MM.1S (cell line): ENCODE data around the gene IDI2.

Experiments used
- EZH2 ChIP-seq: fragments of 300-600 bp; sonication (generic); optimal IDR thresholded peaks from 2 replicates; pipeline ENCODE3; 2017; ENCODE audit warnings: low read depth, mild to moderate bottlenecking, antibody characterized with exemption, low read length, mixed read lengths
- EZH2phosphoT487 ChIP-seq: fragments of 300-600 bp; sonication (generic); IDR thresholded peaks from 2 replicates; pipeline ENCODE4 v1.6.1; 2018; ENCODE audit warnings: antibody characterized with exemption, low read length
- TF ChIP-seq, protein P1 (sequence below): fragments of 300-600 bp; sonication (generic); IDR thresholded peaks from 2 replicates; pipeline ENCODE4 v1.5.1; 2016; ENCODE audit warnings: antibody characterized with exemption, low read length, mixed read lengths

DNA sequence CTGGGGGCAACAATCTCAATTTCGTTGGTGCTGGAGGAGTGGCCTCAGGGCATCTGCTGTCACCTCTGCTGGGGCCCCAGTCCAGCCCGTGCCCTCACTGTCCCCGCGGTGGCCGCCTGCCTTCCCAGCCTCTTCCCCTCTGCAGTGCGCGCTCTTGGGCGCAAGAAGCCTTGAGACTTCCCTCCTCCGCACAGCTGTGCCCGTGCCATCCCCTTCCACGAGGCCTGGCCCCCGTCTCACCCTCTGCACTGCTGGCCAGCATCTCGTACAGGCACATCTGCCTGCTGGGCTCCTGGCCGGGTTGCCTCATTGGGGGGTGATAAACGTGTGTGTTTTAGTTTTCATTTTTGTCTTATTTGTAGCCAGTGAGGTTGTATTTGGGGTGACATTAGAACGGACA lies 14.0 kb downstream of the IDI2 start:
- TF ChIP-seq, protein P1, sequence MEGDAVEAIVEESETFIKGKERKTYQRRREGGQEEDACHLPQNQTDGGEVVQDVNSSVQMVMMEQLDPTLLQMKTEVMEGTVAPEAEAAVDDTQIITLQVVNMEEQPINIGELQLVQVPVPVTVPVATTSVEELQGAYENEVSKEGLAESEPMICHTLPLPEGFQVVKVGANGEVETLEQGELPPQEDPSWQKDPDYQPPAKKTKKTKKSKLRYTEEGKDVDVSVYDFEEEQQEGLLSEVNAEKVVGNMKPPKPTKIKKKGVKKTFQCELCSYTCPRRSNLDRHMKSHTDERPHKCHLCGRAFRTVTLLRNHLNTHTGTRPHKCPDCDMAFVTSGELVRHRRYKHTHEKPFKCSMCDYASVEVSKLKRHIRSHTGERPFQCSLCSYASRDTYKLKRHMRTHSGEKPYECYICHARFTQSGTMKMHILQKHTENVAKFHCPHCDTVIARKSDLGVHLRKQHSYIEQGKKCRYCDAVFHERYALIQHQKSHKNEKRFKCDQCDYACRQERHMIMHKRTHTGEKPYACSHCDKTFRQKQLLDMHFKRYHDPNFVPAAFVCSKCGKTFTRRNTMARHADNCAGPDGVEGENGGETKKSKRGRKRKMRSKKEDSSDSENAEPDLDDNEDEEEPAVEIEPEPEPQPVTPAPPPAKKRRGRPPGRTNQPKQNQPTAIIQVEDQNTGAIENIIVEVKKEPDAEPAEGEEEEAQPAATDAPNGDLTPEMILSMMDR: no peak
- TF ChIP-seq EZH2 (no peak), EZH2phosphoT487 (no peak)
